Activated CD8-positive, alpha-beta memory T cell treated with anti-CD3 and anti-CD28 coated beads, Interleukin-2, amount 50 U/mL, for 48 hours (primary cell): ENCODE data around the gene IFT25.
"Not testable (repeated sequence)": the region's sequence is repeated elsewhere in the genome, so short reads cannot be mapped to it uniquely, and the experiment has no call there.

Experiments used
- DNase-seq: peaks from one replicate; pipeline ENCODE4 v3.0.0-alpha.2; 2020

Gene IFT25

DNA sequence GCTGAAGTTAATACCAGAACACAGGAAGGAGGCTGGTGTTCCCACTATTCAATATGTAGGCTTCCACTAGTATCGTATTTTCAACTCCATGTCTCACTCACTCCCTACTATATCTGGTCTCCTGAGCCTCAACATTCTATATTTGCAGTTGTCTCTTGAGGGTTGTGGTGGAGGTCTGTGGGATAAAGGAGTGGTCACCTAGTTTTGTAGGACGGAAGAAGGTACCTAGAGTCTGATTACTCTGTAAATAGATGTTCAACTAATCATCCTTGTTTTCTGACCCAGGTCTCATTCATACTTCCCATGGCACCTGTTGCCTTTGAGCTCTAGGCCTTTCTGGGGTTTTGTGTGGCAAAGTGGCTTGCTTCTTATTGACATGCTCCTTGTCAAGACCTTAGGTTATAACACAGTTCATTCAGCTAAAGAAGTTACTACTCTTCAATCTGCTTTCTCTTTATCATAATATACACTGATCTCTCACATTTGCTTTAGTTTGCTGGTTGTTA is 18.1 kb downstream of the IFT25 start:
- DNase-seq, result no peak

DNA sequence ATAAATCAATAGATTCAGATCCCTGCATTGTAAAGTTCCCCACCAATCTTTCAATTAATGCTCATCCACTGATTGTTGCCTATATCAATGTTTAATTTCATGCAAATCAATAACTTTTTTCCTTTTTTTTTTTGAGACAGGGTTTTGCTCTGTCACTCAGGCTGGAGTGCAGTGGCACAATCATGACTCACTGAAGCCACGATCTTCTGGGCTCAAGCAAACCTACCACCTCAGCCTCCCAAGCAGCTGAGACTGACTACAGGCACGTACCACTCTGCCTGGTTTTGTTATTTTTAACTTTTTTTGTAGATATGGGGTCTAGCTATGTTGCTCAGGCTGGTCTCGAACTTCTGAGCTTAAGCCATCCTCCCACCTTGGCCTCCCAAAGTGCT is 25.8 kb downstream of the IFT25 start:
- no peak for DNase-seq

DNA sequence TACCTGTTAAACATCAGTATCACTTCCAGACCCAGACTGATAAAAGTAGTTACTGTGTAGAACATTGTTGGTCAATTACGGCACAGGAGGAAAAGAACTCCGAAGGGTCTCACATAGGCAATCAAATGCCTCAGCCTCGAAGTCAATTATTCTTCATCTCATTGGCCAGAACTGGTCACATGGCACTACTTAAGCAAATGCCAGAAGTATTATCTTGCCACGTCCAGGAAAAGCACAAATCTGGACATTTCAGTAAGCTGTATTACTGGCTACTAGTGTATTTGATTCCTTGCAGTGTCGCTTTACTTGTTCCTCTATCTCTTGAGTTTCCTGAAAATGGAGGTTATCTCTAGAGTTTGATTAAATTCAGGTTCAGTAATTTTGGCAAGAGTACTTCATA is 27.2 kb downstream of the IFT25 start:
- DNase-seq, result no peak

DNA sequence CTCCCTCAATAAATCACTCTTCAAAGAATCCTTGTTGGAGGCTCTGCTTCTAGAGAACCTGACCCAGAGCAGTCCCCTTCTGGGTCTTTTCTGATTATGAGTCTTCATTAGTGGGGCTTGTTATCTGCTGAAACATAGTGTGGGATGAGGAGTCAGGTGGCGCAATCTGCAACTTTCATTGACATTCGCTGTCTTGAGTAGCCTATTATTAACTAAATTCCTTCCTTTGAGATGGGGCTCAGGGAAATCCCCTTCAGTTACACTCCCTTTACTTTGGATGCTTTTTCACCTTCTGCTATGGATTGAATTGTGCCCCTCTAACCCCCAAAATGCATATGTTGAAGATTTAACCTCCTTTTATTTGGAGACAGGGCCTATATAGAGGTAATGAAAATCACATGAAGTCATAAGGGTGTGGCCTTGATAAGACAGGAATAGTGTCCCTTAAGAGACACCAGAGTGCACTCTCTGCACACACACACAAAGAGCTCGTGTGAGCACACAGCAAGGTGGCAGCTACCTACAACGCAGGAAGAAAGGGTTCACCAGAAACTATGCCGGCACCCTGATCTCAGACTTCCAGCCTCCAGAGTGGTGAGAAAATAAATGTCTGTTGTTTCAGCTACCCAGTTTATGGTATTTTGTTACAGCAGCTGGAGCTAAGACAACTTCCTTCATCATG is 32.0 kb downstream of the IFT25 start:
- no peak for DNase-seq

DNA sequence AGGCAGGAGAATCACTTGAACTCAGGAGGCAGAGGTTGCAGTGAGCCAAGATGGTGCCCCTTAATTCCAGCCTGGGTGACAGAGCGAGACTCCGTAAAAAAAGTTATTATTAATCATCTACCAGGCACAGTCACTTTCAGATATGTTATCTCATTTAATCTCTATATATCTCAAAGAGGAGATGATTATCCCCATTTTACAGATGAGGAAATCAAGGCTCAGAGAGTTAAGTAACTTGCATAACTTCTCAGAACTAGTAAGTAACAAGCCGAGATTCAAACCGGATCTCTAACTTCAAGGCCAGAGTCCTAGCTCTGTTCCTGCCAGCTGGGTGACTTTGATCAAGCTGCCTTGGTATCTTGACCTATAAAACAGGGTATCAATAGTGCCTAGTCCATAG is 34.1 kb downstream of the IFT25 start:
- no peak for DNase-seq

DNA sequence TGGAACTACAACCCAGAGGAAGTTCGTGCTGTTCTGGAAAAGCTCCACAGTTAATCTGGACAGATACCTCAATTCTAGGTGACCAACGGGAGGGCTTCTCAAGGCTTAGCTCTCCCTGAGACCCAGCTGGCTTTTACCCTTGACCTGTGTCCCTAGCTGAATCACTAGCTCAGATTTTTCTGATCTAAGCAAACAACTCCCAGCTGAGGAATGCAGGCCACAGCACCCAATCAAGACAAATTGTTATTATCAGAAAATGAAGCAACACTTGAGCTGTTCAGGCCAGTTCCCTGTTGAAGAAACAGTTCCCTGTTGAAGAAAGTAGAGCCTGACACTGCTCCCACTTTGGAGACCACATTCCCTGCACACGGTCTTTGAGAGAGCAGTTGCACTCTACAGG is 35.6 kb downstream of the IFT25 start:
- DNase-seq, result no peak

DNA sequence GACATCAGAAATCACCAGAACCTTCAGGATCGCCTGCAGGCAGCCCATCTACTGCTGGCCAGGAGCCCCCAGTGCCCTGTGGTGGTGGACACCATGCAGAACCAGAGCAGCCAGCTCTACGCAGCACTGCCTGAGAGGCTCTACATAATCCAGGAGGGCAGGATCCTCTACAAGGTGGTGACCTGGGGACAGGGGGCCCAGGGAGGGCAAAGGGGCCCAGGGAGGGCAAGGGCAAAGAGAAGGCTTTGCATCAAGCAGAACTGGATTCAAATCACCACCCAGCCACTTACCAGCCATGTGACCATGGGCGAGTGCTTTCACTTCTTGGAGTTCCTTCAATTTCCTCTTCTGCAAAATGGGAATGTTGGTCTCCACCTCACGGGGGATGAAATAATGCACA is 39.4 kb downstream of the IFT25 start:
- no peak for DNase-seq

DNA sequence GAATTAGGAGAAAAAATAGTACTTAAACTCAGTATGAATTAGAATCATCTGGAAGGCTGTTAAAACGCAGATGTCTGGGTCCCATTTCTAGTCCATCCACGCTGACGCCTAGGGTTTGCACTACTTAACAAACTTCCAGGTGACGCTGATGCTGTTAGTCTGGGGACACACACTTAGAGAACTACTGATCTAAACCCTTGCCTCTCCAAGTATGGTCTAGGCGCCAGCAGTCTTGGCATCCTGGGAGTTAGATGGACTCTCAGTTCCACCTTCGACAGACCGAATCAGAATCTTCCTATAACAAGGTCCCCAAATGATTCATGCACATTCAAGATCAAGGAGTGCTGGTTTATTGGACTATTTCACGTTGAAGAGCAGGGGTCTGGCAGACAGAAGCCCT is 40.0 kb downstream of the IFT25 start:
- DNase-seq, result no peak

DNA sequence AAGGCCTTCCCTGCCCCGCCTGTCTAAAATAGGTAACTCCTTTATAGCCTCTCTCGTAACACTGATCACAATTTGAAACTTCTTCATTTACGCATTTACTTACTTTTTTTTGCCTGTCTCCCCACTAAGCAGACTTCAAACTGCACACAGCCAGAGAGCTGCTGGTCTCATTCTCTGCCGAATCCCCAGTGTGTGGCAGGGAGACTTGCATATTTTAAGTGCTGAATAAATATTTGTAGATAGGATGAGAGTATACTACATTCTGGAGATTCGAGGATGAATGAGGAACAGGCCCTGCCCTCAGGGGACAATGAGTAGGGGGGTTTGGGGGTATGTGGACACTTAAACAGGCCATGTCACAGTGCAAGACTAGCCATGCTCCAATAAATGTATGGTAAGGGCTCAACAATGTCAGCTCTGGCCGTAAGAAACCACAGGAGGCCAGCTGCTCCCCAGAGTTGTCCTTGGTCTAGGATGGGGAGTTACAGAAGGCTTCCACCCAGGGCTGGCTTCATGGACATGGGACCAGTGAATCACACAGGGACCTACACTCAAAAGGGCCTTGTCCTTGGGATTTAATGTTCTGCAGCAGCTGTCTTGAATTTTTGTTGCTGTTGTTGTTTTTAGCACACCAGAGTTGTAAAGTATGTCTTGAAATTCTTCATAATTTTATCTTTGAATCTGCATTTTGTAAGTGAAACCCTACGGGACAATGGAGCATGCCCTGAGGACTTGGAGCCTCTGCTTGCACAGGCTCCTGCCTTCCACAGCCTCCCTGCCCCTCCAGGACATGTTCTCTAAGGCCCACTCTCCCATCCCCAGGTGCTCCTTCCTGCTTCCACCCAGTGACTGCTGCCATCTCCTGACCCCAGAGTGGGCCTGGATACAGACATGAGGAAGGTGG is 43.0 kb downstream of the IFT25 start:
- DNase-seq, result no peak

DNA sequence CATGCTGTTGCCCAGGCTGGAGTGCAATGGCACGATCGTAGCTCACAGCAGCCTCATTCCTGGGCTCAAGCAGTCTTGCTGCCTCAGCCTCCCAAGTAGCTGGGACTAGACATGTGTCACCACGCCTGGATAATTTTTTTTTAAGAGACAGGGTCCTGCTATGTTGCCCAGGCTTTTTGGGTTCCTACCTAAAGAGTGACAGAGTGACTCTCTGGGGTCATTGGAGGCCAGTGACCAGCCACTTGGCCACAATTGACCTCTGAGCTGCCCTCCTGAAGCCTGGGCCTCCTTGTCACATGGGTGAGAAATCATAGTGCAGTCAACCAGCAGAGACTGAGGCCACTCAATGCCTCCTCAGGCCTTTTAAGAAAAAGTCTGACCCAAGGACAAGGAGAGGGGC is 45.8 kb downstream of the IFT25 start:
- no peak for DNase-seq

DNA sequence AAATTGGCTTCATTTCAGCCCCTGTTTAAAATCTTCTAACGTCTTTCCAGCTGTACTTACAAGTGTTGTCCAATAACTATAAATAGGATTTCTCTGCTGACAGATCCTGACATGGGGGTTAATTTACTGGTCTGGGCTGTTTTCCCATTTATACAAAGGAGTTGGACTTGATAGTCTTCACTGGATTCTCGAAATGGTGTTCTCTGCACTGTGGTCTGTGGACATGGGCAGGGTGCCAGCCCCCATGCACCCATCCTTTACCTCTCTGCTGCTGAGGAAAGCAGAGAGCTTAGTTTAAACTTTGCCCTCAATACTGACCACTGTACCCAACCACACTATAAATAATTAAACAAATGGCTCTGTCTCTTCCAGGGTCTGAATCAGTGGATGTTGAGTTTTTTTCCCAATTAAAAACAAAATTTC is 46.3 kb downstream of the IFT25 start:
- no peak for DNase-seq

DNA sequence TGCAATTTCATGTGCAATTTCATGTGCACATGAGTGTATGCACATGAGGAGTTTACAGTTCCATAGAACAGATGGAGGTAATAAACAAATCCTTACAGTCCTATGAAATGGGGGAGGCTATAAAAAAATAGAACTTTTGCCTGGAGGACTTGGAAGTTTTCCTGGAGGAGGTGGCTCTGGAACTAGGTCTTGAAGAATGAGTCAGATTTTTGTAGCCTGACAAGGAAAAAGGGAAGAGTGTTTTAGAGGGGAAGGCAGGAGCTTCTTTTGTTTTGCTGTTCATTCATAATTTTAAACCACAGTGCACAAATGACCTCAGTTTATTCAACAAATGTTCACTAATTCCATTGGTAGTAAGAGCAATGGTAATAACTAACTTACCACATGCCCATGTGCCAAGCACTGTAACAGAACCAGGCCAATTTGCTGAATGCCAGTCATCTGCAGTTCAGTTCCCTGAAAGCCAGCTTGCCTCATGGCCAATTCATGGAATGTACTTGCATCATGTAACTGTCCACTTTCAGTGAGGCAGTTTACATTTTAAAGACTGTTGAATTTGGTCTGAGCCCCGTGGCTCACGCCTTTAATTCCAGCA is 48.8 kb downstream of the IFT25 start:
- no peak for DNase-seq

DNA sequence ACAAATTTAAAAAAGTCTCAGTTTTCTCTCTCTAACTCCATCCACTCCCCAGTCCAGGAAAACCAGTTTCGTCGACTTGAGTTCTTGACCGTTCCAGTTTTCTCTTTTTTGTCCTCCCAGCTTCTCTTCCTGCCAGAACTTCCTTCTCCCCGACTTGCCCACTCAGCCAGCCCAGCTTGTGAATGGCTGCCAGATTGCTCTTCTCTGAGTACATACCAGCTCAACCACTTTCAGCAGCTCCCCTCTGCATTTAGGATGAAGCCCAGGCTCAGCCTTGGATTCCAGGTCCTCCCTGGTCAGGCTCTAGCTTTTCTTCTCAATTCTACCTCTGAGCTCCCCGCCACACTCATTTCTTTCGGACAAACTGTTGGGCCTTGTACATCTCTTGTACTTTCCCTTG is 50.1 kb downstream of the IFT25 start:
- DNase-seq, result no peak

DNA sequence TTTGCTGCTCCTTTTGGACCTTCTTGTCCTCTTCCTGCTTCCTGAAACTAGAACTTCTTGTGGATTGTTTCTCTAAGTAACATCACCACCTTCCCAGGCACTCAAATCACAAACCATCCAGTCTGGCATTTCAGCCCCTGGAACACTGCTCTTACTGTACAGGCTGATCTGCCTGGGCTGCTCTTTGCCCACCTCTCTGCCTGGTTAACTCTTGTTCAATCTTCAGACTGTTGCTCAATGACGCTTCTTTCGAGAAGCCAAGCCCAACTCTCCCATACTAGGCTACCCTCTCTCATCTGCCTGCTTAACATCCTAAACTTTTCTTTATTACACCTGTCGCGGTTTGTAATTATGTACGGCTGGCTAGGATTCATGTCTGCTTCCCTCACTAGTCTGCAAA is 50.9 kb downstream of the IFT25 start:
- no peak for DNase-seq

DNA sequence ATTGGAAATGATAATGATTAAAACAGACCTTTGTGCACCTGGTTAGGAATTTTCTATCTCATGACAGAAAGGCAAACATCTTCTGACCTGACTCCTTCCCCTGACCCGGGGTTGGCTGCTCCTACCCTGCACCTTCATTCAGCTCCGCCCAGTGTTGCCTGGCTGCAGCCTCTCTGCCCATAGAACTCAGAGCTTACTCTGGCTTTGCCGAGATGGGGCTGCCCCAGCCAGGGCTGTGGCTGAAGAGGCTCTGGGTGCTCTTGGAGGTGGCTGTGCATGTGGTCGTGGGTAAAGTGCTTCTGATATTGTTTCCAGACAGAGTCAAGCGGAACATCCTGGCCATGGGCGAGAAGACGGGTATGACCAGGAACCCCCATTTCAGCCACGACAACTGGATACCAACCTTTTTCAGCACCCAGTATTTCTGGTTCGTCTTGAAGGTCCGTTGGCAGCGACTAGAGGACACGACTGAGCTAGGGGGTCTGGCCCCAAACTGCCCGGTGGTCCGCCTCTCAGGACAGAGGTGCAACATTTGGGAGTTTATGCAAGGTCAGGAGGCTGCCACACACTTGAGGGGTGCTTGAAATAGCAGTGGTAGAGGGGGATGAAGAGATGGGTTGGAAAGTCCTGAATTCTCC is 51.4 kb downstream of the IFT25 start, which contains the start of gene DIO1:
DIO1 (plus strand) TSS at position 189 of the 638 bp plus-strand sequence; CDS start at position 213, 24 bp downstream.
- no peak for DNase-seq

DNA sequence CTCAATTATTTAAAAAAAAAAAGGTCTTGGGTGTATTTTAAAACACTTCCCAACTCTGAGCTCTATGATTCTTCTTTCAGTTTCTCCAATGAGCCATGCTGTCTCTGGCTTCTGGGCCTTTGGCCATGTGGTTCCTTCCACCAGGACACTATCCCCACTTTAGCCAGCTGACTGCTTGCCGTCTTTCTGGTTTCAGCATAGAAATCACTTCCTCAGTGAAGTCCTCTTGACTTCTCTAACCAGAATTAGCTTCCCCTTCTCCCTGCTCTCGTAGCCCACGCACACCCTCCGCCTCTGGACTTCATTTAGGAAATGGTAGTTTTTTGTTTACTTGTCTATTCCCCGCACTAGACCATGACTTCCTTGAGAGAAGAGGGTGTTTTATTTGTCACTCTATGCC is 52.6 kb downstream of the IFT25 start:
- DNase-seq, result no peak

DNA sequence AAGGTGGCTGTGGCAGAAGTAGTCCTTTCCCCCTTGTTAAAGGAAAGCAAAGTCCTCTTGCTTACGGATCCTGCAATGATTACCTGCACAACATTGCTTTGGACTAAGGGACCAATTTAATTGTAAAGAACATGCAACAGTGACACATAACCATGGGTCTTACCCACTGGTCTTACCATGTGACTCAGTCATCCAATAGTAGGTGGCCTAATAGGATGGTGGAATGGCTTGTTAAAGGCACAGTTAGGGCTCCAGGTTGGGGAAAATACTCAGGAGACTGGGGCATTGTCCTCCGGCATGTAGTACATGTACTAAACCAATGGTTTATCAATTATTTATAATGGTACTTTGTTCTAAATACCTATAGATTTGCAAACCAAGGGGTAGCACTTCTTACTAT is 53.8 kb downstream of the IFT25 start:
- DNase-seq, result no peak

DNA sequence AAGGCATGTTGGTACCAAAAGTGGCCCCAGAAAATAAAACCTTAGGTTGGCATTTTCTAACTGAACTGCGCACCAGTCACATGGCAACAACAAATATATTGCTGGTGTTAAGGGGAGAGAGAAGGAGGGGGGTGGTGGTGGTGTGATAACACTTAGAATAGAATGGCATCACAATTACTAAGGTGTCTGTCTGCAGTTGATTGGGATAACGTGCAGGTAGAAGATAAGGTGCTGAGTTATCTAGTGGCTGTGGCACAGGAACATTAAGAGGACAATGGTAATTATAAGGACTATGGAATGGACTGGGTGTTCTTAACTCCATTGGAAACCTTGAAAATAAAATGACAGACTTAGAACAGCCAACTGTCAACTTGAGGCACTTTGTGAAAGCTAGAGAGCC is 54.5 kb downstream of the IFT25 start:
- DNase-seq, result no peak

DNA sequence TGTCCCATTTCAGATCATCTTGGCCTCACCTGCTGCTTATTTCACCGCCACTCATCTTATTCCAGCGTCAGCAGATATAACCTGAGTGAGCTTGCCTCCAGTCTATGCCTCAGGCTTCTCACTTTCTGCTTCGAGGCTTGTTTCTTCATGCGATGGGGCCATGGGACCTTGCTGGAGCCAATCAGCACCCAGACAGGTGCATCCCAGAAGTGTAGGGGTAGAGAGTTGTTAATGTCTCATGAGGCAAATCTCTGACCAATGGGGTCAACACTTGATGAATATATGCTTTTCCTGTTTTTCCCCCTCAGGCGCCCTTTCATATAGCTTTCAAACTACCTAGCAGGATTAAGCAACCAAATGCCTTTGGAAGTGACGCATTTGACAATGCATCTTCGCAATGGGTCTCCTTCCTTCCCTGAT is 55.0 kb downstream of the IFT25 start:
- no peak for DNase-seq

DNA sequence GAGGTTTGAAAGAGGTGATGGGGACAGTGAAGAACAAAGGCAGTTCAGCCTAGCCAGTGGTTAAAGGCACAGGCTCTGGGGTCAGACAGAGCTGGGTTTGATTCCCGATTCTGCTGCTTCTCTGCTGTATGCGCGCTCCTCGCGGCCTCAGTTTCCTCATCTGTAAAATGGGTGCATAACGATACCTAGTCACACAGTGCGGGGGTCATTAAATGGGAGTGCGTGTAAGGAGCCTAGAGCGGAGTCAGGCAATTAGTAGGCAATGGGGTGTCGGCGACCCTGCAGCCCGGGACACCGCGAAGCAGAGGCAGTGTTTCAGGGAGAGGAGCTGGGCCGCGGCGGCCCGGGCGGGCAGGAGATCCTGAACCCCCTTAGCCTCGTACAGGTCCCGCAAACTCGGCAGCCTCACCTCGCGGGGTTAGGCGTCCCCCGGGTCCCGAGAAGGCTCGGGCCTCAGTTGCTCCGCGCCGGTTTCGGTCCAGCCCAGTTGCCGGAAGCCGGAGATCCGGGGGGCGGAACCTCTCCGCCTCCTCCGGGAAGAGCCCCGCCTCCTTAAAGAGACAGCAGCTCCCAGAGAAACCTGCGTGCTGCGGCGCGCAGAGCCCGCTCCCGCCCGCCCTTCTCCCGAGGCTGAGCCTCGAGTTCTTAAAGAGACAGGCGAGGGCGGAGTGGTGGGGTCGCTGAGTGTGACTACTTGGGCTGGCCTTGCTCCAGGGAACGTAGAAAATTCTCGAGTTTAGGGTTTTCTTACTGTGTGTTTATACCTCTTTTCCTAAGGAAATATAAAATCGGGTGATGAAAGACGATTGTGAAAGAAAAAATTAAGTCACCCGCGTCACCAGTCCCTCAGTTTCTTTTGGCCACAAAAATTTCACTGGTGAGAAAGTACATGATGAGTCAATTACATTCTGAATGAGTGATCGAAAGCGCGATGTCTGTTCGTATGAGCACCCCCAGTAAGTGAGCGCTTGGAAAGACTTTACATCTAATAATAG is 55.9 kb downstream of the IFT25 start, which contains the start of gene YIPF1:
YIPF1 (minus strand) TSS at position 494 of the 995 bp plus-strand sequence. CDS start 860 bp downstream, outside the sequence.
- peak; percentile 89 for DNase-seq

DNA sequence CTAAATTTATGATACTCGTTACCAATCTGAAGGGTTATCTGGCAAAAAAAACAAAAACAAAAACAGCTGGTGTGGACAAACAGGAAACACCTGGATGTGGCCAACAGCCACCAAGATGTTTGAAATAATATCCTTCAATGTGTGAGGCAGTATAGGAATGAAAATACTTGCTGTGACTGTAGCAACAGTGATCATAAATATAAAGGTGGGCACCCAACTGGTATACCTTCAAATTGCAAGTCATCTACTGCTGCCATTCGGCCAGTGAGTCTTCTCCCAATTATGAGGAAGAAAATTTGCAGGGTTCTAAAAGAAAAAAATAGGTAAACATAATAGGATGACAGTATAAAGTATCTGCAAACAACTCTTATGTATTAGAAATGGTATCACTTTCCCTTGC is 56.8 kb downstream of the IFT25 start:
- DNase-seq, result no peak

DNA sequence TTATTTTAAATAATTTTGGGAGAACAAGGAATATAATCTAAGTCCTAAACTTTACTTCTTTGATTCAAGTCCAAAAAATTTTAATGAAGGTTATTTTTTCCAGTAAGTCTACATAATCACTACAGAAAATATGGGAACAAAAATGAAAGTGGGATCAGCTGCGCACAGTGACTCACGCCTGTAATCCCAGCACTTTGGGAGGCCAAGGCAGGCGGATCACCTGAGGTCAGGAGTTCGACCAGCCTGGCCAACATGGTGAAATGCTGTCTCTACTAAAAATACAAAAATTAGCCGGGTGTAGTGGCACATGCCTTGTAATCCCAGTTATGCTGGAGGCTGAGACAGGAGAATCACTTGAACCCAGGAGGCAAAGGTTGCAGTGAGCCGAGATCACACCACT is 61.9 kb downstream of the IFT25 start:
- DNase-seq, result not testable (repeated sequence)
